Stimulated activated CD4-positive, alpha-beta T cell treated with anti-CD3 and anti-CD28 coated beads, Interleukin-2, amount 100 ng/mL, for 4 hours (primary cell): ENCODE results near the gene GIT1.
"Not testable (repeated sequence)": the region's sequence is repeated elsewhere in the genome, so short reads cannot be mapped to it uniquely, and the experiment has no call there.

Experiments used
- DNase-seq: peaks from one replicate; pipeline ENCODE4 v3.0.0-alpha.2; 2020; ENCODE audit warnings: low read depth

The GIT1 gene

DNA sequence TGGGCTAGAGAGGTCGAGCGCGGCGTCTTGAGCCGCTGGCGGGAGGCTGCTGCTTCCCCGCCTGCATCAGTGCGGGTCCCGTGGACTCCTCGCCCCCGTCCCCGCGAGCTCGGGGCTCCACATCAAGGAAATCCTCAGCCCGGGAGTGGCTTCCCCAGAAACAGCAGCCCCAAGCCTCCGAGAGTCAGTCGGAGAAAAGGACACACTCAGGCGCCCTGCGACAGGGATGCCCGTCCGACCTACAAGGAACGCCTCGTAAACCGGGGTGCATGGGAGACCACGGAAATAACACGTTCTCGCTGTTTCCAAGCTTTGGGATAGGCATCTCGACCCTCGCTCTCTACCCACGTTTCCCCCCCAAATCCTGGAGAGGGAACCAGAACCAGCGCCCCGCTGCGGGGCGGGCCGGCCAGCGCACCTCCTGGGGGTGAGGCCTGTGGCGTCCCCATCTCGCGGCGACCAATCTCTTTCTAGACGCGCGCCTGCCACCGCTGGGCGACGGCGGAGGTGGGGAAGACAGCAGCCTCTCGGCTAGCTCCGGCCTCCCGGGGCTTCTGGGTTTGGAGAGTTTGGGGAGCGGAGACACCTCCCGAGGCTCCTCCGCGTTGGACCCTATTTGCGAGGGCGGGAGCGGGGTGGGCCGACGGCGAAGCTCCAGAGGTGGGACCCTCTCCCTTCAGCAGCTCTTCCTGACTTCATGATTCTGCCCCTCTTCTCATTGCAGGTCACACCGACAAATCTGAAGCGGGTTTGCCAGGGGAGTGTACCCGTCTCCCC lies 21.7 kb downstream of the GIT1 start:
- DNase-seq = peak; percentile 57

DNA sequence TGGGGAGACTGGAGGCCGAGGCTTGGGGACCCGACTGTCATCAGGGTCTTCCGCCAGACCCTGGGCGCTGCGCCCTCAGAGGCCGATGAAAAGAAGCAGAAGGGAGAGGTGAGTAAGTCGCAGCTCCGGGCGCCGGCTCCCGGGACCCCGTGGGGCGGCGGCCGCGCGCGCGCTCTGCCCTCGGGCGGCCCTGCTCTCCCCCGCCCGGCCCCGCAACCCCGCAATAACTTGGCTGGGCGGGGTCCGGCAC lies 22.2 kb downstream of the GIT1 start:
- no peak for DNase-seq

DNA sequence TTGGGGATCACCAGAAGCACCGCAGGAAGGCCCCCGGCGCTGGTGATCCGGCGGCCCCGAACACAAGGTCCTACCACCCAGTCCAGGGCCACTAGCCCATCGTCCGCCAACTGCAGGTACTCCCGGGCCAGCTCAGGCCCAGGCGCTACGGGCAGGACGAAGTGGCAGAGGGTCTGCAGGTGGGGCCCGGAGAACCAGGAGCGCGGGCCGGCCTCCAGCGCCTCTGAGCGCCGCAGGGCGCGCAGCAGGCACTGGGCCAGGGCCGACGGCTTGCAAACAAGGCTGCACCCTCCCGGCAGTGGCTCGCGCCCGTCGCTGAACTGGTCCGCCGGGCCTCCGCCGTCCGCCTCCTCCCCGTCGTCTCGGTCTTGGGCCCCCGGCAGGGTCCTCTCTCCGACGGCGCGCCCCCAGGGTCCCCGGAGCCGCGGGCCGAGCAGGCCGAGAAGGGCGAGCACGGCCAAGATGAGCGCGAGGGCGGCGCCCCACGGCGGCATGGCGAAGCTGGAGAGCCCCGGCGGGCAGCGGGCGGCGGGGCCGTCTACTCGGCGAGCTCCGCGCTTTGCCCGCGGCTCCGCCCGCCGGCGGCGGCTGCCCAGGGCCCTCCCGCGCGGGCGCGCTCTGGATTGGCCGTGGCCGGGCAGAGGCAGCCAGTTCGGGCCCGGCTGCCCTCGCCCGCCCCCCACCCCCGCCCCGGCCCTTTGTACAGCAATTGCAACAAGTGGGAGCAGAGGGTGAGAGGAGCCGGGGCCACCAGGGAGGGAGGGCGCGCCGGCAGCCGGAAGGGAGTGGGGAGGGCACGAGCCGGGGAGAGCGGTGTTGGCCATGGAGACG lies 22.8 kb downstream of the GIT1 start, which contains the start of gene ABHD15:
ABHD15 (minus strand) TSS at position 565 of the 831 bp plus-strand sequence; CDS start at position 494, 71 bp downstream.
- DNase-seq = no peak

DNA sequence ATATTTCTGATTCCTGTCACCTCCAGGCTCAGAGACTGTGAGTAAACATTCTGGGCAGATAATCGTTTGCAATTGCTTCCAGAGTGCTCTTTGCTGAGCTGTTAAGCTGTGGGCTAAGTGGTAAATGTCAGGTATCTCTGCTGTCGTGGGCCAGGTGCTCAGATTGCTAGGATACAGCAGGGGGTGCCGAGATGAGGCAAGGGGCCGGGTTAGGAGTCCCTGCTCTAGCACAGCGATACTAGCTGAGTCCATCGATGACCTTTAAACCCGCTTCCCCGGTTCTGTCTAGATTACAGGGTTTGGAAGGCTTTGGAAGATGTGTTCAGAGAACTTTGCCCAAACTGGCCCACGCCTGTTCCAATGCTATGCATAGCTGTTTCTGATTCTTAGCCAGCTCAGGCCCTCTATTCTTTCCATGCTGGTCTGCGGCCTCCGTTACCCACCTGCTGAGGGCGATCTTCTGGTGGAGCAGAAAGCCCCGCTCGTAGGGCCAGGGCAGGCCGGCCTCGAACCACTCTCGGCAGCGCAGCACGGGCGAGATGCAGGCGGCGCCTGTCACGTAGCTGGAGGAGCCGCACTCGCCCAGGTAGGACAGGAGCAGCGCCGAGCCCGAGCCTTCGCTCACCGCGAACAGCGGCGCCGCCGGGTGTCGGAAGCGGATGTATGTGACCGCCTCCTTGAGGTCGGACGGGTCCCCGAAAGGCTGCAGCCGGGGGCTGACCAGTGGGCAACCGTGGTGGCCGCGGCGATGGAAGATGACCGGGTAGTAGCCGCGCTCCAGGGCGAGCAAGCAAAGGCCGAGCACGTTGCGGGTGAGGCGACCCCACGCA lies 23.6 kb downstream of the GIT1 start:
- no peak for DNase-seq

DNA sequence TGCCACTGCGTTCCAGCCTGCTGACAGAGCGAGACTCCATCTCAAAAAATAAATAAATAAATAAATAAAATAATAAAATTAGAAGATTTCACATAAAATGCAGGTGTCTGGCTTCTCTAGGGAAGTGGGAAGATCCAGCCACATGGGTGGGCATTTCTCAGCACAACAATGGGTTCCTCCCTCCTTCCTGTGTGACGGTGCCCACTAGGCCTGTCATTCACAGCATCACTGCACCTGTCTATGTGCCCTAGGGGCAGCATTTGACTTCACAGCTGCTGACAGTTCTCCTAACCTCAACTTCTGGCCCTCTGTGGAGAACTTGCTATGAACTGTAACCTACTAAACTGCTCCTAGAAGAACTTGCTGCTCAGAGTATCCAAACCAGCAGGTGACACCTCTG lies 25.6 kb downstream of the GIT1 start:
- no peak for DNase-seq

DNA sequence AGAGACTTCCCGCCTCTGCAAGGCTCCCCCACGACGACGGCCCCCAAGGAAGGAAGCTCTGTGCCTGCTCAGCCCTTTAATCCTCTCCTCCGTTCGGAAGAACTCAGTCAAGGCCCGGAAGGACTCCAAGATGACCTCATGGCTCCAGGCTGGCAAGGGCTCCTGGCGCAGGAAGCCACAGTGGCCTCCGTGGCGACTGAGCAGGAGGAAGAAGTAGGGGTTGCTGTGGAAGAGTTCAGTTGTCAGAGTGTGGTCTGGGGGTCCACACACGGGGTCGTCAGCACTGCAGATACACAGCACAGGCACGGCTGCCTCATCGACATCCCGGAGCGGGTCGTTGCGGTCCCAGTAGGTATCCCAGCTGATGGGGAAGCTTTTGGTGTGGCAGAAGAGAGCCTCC lies 26.8 kb downstream of the GIT1 start:
- DNase-seq = no peak

DNA sequence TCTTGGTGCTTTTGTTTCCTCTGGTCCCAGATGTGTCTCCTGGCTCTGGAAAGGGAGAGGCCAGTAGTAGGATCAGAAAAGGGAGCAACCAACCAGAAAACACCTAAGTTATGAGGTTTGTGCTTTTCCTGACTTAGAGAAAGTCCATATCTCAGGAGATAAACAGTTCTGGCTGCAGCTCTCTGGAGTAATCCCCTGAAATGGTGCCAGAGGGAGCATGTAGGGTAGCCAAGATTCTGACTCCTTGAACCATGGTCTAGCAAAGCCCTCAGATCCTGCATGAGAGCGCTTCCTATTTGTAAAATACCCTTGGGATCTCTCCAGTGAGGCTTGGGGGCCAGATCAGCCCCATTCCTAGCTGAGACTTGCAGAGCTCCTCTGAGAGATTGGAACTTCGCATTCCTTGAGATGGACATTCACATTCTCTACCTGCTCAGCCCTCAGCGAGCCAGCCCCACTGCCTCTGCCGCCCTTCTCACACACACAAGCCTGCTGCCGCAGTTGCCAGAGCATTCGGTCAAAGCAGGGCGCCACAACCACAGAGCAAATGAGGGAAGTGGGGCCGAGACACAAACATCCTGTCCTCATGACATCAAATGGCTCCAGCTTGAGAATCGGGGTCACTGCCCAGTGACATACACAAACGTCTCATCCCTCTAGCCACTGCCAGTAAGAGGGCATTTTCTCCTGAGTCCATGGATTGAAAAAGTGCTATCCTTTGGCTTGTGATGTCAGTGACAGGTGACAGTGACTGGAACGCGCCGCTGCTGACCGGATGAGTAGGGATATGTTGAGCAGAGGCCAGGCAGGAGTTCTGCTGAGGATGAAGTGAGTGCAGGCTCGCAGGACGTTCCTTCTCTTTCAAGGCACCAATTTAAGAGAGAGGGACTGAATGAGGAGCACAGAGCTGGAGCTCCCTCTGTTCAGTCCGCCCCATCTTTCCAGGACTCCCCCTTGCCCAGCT lies 27.6 kb downstream of the GIT1 start:
- no peak for DNase-seq

DNA sequence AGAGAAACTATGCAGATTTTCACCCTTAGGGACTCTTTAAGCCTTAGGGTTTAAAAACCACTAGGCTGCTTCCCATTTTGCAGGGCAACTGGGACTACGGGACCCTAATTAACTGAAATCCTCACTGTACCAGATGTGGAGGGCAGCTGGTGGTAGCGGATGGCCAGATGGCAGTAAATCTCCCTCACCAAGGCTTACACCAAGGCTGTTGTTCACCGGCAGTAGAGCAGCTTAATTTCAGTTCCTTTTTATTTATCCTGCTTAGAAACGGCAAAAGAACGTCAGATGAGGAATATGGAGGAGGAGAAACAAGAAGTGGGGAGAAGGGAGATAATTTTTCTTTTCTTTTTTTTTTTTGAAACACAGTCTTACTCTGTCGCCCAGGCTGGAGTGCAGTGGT lies 29.1 kb downstream of the GIT1 start:
- no peak for DNase-seq

DNA sequence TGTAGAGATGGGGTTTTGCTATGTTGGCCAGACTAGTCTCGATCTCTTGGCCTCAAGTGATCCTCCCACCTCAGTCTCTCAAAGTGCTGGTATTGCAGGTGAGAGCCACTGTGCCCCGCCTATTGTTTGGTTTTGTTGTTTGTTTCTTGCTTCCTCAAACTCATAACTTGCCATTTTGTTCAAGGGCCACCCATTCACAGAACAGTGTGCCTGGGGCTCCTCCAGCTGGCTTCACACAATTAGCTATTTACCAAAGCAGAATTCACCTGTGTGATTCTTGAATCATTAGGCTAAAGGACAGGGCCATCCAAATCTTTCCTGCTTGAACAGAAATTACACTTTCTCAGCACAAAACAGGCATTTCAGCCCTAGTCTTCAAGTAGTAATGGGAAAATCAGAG lies 29.8 kb downstream of the GIT1 start:
- no peak for DNase-seq

DNA sequence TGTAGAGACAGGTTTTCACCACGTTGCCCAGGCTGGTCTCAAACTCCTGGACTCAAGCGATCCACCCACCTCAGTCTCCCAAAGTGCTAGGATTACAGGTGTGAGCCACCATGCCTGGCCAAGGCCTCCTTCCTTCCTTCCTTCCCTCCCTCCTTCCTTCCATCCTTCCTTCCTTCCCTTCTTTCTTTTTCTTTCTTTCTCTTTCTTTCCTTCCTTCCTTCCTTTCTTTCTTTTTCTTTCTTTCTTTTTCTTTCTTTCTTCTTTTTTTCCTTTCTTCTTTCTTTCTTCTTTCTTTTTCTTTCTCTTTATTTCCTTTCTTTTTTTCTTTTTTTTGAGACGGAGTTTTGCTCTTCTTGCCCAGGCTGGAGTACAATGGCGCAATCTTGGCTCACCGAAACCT lies 31.3 kb downstream of the GIT1 start:
- not testable (repeated sequence) for DNase-seq

DNA sequence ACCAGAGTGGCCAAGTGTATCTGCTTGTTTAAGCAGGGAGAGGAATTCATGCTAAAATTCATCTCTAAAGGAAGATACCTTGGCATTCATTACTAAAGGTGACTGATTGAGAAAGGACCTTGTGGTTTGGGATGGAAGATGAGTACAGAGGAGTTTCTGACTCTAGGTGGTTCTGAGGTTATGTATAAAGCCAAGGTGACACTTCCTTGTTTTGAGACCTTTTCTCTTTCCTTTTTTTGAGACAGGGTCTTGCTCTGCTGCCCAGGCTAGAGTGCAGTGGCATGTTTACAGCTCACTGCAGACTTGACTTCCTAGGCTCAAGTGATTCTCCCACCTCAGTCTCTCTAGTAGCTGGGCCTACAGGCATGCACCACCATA lies 31.7 kb downstream of the GIT1 start:
- no peak for DNase-seq

DNA sequence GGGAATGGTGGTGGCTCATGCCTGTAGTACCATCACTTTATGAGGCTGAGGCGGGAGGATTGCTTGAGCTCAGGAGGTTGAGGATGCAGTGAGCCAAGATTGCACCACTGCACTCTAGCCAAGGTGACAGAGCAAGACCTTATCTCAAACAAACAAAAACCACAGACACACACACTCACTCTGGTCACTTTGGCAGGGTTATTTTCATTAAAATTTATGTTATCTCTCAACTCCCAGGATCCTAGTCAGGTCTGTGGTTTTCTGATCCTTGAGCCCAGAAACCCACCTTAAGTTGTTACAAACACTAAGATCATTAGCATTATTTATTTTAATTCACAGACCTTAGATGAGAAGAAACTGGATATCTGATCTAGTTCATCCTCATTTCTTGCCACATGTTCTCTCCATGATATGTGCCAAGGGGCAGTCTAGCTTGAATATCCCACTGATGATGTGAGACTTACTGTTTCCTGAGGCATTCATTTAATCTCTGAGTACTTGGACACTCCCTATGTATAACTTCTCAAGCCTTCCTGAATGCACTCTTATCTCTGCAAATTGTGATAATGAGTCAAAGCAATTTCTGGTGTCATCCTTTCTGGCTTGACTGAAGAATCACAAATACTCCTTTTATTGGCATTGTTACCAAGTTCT lies 32.2 kb downstream of the GIT1 start:
- DNase-seq = no peak

DNA sequence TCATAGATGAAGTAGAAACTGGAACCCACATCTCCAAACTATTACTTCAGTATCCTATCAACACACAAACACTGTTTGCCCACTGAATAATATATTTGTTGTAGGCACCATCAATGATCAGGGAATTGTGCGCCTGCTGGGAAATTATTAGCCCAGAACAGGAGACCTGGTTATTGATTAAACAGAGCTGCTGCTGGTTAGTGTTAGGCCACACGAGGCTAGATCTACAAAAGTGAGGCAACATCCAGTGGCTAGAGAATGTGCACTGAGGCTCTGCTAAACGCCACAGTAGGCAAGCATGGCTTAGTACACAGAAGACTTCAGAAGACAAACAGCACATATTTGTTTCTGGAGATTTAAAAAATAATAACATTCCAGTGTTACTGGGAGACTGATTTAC lies 33.6 kb downstream of the GIT1 start:
- no peak for DNase-seq

DNA sequence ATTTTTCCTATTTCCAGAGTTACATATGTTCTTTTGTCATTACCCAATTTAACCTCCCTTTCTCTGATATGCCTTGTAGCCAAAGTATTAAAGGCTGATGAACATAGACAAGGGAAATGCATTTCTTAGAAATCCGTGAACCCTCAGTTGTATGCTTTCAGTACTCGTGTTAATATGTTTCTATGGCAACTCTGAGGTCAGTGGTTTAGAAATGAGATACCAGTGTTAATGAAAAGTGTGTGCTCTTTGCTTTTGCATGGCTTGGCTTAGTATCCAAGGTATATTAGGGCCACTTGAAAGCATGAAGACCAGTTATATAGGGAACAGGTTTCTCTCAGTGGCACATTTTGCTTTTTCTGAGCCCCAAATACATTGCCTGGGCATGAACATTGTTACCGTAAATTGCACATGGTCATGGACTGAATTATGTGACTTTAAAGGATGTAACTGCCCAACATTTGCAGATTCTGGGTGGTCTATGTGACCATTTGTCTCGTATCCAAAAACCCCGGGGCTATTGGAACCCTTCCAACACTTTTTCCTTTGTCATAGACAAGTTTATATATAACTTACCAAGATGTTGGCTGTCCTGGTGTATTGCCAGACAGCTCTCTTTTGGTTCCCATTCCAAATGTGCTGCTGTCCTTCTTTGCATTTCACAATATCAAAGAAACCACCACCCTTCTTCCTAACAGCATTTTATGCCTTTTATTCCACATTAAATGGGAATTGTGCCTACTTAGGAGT lies 40.1 kb downstream of the GIT1 start:
- no peak for DNase-seq

DNA sequence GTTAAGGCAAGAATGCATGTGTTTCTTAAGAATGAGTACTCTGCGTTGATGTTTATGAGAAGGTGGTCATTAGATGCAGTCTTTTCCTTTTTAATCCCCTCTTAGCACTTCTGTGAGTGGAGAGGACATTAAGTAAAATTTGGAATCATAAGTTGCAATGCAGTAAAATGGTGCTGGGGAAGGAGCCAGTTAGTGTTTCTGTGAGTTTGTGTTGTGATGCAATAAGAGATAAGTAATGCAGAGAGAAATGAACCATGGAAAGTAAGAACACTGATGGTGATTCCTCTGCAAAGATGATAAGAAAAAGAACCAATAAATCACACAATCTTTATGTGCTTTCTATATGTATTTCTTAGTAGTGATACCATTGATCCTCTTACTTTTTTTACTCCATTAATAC lies 42.6 kb downstream of the GIT1 start:
- no peak for DNase-seq

DNA sequence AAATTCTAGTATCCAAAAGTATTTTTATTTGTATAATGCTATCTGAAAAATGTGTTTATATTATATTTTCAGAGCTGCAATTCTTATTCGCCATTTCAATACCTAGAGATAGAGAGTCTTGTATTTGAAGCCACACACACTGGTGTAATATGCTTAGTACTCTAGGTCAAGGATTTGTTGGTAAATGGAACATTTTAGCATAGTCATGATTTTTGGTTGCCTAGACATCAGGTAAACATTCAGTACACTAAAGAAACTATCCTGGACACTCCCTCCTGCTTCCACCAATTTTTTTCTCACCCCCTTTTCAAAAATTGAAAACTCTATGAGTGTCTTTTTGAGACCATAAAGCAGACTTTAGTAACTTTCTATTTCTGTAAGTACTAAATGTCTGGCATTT lies 43.4 kb downstream of the GIT1 start:
- DNase-seq = no peak

DNA sequence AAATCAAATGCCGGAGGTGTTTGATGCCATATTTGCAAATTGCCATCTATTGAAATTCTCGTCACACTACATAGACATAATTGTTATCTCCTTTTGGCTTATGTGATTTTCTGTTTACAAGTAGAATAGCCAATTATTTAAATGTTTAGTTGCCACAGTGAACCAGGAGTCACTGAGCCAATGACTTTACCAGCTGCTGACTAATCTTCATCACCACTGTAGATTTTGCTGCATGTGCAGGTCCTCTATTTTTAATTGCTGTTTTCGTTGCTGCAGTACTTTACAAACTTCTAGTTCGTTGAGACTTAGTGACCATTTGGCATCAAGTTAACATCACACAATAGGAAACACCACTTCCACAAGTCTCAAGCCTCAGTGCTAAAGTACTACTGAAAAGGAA lies 45.4 kb downstream of the GIT1 start:
- DNase-seq = no peak

DNA sequence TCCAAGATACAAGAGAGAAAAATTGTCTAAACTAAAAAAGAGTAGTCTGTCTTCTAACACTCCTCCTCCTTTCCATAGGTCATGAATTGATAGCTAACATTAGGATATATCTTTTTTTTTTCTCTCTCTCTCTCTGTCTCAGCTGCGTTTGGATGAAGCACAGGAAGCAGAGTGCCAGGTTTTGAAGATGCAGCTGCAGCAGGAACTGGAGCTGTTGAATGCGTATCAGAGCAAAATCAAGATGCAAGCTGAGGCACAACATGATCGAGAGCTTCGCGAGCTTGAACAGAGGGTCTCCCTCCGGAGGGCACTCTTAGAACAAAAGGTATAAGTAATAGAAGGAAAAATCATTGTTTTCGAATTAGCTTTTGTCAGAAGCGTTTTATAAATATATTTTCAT lies 55.5 kb downstream of the GIT1 start:
- no peak for DNase-seq

DNA sequence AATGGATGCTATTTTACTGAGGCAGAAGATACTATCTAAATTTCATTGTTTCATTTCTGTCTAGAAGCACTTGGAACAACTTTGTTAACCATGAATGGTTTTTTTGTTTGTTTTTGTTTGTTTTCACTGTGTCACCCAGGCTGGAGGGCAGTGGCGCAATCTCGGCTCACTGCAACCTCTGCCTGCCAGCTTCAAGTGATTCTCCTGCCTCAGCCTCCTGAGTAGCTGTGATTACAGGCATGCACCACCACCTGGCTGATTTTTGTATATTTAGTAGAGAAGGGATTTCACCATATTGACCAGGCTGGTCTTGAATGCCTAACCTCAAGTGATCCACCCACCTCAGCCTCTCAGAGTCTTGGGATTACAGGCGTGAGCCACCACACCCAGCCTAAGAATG lies 63.1 kb downstream of the GIT1 start:
- no peak for DNase-seq

DNA sequence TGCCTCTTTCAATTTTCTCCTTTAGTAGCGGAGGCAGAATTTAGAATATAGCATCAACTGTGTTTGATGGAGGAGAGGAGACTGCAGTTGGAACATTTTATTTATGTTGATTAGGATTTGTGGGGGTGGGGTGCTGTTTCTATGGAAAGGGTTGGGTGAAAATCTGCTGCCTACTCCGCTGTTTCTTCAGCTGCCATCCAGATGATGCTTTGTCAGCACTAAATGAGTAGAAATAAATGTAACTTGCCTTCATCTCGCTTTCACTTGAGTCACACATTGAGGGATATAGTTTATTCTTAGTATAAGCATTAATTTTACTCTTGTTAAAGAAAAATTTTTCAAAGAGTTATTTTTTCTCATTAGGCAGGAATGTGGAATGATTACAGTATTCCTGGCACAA lies 64.8 kb downstream of the GIT1 start:
- DNase-seq = no peak
